Activated naive CD8-positive, alpha-beta T cell treated with anti-CD3 and anti-CD28 coated beads, Interleukin-2, amount 10 ng/mL, durations not matched to agents 7 days and 5 days (primary cell): ENCODE results near the gene RNU1-4. TPM values are rescaled to one million over a fixed set of nuclear protein-coding genes. Genes with fewer than 3 reads are reported as not detected.
A peak's percentile ranks its signal among the peaks of the same experiment; 100 is the strongest.
"Not testable (repeated sequence)": the region's sequence is repeated elsewhere in the genome, so short reads cannot be mapped to it uniquely, and the experiment has no call there.

ENCODE experiments used
- ATAC-seq: fragments of 150-1000 bp; cut with Tn5 transposase; one replicate; pipeline ENCODE4 v1.10.0; 2021; ENCODE audit warnings: low read depth, moderate library complexity
- POLR2A ChIA-PET: fragments of 350-600 bp; sonication (Branson Sonifier 250); formaldehyde crosslinking; loops from one replicate; lab custom pipeline; 2021; ENCODE audit warnings: antibody characterized with exemption; lab: Charles Lee
- DNase-seq: peaks from one replicate; pipeline ENCODE4 v3.0.0; 2021
- H3K27ac Mint-ChIP-seq: one replicate; pipeline ENCODE4 v1.8.0; 2022; ENCODE audit warnings: mild to moderate bottlenecking, mixed read lengths
- H3K27me3 Mint-ChIP-seq: one replicate; pipeline ENCODE4 v1.8.0; 2022; ENCODE audit warnings: mild to moderate bottlenecking, moderate library complexity, mixed read lengths
- H3K36me3 Mint-ChIP-seq: one replicate; pipeline ENCODE4 v1.8.0; 2021; ENCODE audit warnings: mild to moderate bottlenecking, mixed read lengths
- H3K4me1 Mint-ChIP-seq: one replicate; pipeline ENCODE4 v1.8.0; 2021; ENCODE audit warnings: mixed read lengths
- H3K4me3 Mint-ChIP-seq: one replicate; pipeline ENCODE4 v1.8.0; 2022; ENCODE audit warnings: mild to moderate bottlenecking, moderate library complexity, mixed read lengths
- H3K9me3 Mint-ChIP-seq: one replicate; pipeline ENCODE4 v1.8.0; 2021; ENCODE audit warnings: mixed read lengths
- total RNA-seq, 2 experiments: library from RNA; stranded (reverse); gene quantifications; one replicate each; pipeline ENCODE4 v1.2.3, GENCODE V29; 2021

Gene RNU1-4
- total RNA-seq, 2 experiments from 2014 or later: 3,257 to 3,430 TPM

- Mint-ChIP-seq H3K4me3 (no peak overlapping the region), H3K27me3 (peaks cover 26% of the 10 kb centered on the region), H3K4me1 (no peaks in the 10 kb centered on the region), H3K9me3 (no peaks in the 10 kb centered on the region), H3K27ac (no peak overlapping the region), H3K36me3 (no peaks in the 10 kb centered on the region)
- POLR2A ChIA-PET: interaction anchor here (0.7 kb wide), 1 partner anchor 868 kb away, joined by 5 read pairs; no protein-coding TSS in a partner anchor
- DNase-seq: no peak
- ATAC-seq: no peak
Observed at GRCh38 chr1:16716691-16717335, 23.5 kb upstream of the RNU1-4 start.

- peaks cover 32% of the 10 kb centered on the region for H3K27me3 Mint-ChIP-seq
- H3K9me3 Mint-ChIP-seq: no peaks in the 10 kb centered on the region
- H3K4me3 Mint-ChIP-seq: no peak overlapping the region
- no peaks in the 10 kb centered on the region for H3K36me3 Mint-ChIP-seq
- ATAC-seq: no peak
- POLR2A ChIA-PET: no interaction called here
- DNase-seq: no peak
- no peak overlapping the region for H3K27ac Mint-ChIP-seq
- H3K4me1 Mint-ChIP-seq: no peaks in the 10 kb centered on the region
Observed at GRCh38 chr1:16717336-16718098, 22.8 kb upstream of the RNU1-4 start.

GRCh38 chr1:16718099-16718907 lies 22.0 kb upstream of the RNU1-4 start:
- H3K36me3 Mint-ChIP-seq, H3K9me3 Mint-ChIP-seq, H3K27ac Mint-ChIP-seq, ATAC-seq, H3K4me1 Mint-ChIP-seq, H3K4me3 Mint-ChIP-seq, DNase-seq: not testable (repeated sequence)
- H3K27me3 Mint-ChIP-seq: peaks cover 37% of the 10 kb centered on the region
- POLR2A ChIA-PET: interaction anchor here (0.6 kb wide), 1 partner anchor 279 kb away, joined by 3 read pairs; no protein-coding TSS in a partner anchor

DNA sequence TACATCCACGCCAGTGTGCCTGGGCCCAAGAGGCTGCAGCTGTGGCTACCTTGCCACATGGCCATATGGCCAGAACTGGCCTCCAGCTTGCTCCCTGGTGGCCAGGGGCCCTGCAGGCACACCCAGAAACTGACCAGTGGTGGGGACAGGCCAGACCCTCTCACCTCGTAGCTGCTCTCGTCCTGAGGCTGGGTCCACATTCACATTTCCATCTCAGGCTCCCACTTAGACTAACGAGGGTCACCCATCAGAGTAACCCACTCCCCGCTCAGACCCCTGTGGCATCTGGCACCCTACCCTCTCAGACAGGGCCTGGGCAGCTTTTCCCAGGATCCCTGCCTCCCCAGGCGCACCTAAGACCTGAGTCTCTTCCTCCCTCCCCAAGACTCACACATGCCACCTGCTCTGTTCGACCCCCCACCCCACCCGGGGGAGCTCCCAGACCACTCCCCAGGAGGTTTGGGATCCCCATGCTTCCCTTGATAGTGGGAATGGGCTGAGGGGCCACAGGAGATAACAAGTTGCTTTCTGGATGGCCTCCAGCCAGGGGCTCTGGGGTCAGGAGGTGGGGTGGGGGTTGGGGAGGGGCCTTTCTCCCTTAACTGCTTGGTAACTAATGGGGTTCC lies 21.3 kb upstream of the RNU1-4 start:
- ATAC-seq: no peak
- POLR2A ChIA-PET: interaction anchor here (0.6 kb wide), 1 partner anchor 280 kb away, joined by 3 read pairs; no protein-coding TSS in a partner anchor
- peaks cover 43% of the 10 kb centered on the region for H3K27me3 Mint-ChIP-seq

GRCh38 chr1:16719571-16720350 lies 20.6 kb upstream of the RNU1-4 start:
- Mint-ChIP-seq H3K27ac (no peak overlapping the region), H3K9me3 (no peaks in the 10 kb centered on the region), H3K27me3 (peaks cover 43% of the 10 kb centered on the region), H3K4me1 (no peaks in the 10 kb centered on the region), H3K36me3 (no peaks in the 10 kb centered on the region), H3K4me3 (no peak overlapping the region)
- POLR2A ChIA-PET: no interaction called here
- no peak for ATAC-seq
- no peak for DNase-seq

More for the DNA sequence above, 21.3 kb upstream of the RNU1-4 start:
- DNase-seq: no peak
- Mint-ChIP-seq H3K36me3 (no peaks in the 10 kb centered on the region), H3K27ac (no peak overlapping the region), H3K4me3 (no peak overlapping the region), H3K9me3 (no peaks in the 10 kb centered on the region), H3K4me1 (no peaks in the 10 kb centered on the region)

DNA sequence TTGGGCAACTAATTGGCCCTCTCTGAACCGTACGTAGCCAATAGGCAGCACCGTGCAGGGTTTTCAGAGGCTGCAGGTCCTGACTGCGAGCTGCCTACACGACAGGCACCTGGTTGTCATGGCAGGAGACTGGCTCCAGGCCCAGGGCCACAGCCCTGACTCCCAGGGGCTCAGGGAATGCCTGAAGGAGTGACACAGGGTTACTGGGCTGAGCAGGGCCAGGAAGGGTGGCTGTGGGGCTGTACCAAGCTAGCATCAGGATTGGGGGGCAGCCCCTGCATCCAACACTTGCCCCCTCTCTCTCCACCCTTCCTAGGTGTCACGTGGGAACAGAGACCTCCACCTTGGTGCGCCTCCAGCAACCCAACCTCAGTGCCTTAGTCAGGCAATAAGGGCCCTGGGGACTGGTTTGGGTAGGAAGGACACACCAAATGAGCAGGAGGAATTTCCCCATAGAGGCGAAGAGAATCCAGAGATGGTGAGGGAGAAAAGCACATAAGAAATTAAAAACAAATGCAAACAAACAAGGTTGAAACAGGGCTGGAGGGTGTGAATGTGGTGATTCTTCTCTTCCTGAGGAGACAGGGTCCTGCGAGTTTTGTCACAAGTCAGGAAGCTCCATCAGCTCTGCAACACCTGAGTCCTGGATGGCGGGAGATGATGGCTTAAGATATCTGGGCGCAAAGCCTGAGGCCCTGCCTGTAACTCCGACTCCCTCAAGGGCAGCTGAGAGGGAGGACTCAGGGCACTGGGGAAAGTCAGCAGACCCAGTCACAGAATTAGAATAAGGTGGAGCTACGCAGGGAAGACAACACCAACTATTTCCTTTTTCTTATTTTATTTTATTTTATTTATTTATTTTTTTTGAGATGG lies 19.7 kb upstream of the RNU1-4 start:
- ATAC-seq: no peak
- H3K4me1 Mint-ChIP-seq: no peaks in the 10 kb centered on the region
- no peaks in the 10 kb centered on the region for H3K9me3 Mint-ChIP-seq
- POLR2A ChIA-PET: no interaction called here
- H3K27me3 Mint-ChIP-seq: peaks cover 43% of the 10 kb centered on the region
- no peak overlapping the region for H3K4me3 Mint-ChIP-seq
- no peaks in the 10 kb centered on the region for H3K36me3 Mint-ChIP-seq
- no peak for DNase-seq
- H3K27ac Mint-ChIP-seq: no peak overlapping the region

DNA sequence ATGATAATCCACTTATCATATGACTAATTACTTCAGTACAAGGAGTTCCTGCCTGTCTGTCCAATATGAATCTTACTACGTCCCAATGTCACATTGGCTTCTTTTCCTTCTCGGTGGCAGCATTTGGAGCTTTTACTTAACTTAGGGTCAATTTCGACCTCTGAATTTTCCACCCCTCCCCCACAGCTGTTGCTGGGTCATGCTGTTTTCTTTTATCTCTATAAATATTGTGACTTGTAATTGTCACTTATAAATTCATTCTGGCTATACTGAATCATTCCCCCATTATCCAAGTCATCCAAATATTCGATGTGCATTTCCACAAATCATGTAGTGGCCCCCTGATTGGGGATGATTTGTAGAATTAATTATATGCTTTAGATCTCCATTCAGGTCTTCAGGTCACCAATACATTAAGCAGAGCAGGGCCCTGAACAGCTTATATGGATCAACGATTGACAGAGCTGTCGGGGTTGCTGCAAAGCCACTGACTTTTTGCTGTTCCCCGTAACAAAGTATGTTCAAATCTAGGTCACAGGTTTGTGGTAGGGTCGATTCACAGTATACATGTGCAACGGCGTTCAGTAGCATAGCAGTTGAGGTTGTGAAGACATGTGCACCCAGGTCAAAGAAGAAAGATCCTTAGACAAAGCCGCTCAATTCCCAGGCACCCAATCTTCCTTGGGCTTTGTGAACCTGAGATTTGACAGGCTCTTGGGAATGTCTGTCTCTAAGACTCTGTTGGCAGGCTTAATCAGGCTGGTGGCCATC lies 18.3 kb upstream of the RNU1-4 start:
- ATAC-seq (no peak), DNase-seq (no peak)
- Mint-ChIP-seq H3K27me3 (peaks cover 32% of the 10 kb centered on the region), H3K9me3 (no peaks in the 10 kb centered on the region), H3K27ac (no peak overlapping the region), H3K36me3 (no peaks in the 10 kb centered on the region), H3K4me3 (no peak overlapping the region), H3K4me1 (no peaks in the 10 kb centered on the region)
- POLR2A ChIA-PET: no interaction called here

DNA sequence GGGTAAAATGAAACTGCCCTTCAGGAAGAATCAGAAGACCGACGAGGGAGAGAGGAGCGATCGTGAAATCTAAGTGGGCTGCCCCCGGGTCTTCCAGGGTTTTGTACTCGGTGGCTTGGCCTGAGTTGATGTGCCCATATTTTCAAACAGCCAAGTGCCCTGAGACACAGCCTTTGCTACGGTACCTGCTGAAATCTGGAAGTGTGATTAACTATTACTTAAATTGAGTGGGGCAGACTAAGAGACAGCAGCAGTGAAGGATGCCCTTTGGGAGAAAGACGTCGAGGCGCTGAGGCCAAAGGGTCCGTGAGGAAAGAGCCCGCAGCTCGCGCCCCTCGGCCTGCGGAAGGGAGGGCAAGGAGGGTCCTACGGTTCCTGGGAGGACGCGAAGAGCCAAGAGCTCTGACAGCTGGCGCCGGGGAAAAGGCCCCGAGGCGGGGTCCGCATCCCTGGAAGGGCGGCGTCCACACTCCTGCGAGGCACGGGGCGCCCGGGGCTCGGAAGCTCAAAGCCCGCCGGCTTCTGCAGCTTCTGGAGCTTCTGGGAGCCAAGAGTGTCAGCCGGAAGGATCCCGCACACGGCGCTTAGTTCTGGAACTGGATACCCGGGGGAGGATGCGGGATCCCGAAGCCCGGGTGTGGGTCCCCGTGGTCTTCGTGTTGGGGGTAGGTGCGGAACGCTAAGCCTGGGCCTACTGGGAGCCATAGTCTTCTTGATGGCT lies 15.4 kb upstream of the RNU1-4 start:
- Mint-ChIP-seq H3K27ac (no peak overlapping the region), H3K27me3 (peaks cover 24% of the 10 kb centered on the region), H3K36me3 (no peaks in the 10 kb centered on the region), H3K9me3 (no peaks in the 10 kb centered on the region), H3K4me1 (peaks cover 1% of the 10 kb centered on the region), H3K4me3 (no peak overlapping the region)
- no peak for ATAC-seq
- DNase-seq: peak; percentile 42
- POLR2A ChIA-PET: no interaction called here

DNA sequence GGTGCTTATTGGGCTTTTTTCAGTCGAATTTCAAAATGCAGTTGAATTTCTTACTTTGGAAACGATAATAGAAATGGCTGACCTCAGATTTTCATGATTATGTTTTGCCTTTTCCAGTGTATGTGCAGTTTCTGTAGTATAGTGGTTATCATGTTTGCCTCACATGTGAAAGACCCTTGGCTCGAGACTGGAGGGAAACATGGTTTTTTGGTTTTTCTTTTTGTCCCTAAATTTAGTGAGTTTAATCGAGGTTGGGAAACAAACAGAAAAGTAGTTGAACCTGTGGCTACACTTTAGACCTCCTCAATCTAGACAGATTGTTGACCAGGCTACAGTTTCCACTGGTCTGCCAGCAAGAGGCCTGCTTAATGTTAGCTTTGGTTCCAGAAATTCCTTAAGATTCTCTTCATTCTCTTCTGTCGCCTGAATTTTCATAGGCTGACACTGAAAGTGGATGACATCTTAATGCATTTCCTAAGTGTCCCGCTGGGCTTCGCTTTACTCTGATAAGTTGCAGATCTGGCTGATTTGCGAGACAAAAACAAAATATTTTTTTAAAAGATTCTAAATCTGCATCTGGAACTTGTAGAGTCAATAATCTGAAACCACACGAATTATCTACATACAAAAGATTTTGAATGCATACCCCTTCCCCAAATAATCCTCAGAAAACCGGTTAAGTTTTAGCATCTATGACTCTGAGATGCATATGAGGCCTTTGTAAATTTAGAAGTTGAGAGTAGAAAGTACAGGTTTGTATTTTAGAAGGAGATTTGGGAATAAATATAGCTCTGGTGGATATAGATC lies 14.7 kb upstream of the RNU1-4 start:
- H3K36me3 Mint-ChIP-seq, ATAC-seq, H3K27ac Mint-ChIP-seq, DNase-seq, H3K9me3 Mint-ChIP-seq, POLR2A ChIA-PET, H3K4me3 Mint-ChIP-seq, H3K4me1 Mint-ChIP-seq: not testable (repeated sequence)
- H3K27me3 Mint-ChIP-seq: peaks cover 25% of the 10 kb centered on the region
